Hepatocyte (in vitro differentiated cells): ENCODE results near the gene SERPINE1.

Source experiments
- CTCF ChIP-seq: fragments of 200-600 bp; sonication (generic); IDR thresholded peaks from 2 replicates; pipeline ENCODE4 v1.5.1; 2016; ENCODE audit warnings: antibody characterized with exemption, mild to moderate bottlenecking; ENCODE audit not compliant: poor library complexity
- EZH2 ChIP-seq: fragments of 200-600 bp; sonication (generic); IDR thresholded peaks from 2 replicates; pipeline ENCODE4 v1.6.1; 2016; ENCODE audit warnings: antibody characterized with exemption, mild to moderate bottlenecking, borderline replicate concordance
- EZH2phosphoT487 ChIP-seq: fragments of 200-600 bp; sonication (generic); IDR thresholded peaks from one replicate; pipeline ENCODE4 v1.6.1; 2018; ENCODE audit warnings: antibody characterized with exemption, mild to moderate bottlenecking, low read depth, moderate library complexity; ENCODE audit not compliant: unreplicated experiment, severe bottlenecking

DNA sequence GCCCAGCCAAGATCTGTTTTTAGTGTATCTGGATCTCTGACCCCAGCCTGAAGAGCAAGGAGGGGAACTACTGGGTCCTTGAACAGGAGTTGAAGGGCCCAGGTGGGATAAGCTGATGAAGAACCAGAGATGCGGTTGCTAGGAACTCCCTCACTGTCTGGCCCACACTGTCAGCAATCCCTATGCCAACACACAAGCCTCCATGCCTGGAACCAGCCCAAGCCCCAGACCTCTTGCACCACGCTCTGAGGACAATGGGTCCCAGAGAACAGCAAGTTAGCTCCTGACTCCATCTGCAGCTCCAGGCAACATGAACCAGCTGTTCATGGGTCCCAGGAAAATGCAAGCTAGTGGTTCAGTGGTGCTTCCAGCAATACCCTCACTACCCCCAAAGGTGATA is 50.7 kb downstream of the SERPINE1 start:
- TF ChIP-seq CTCF = no peak
- TF ChIP-seq EZH2phosphoT487 = no peak
- no peak for TF ChIP-seq EZH2
